G401 (cell line): ENCODE results near the gene DSC3. TPM values are rescaled to one million over a fixed set of nuclear protein-coding genes. Genes with fewer than 3 reads are reported as not detected.
"Not testable (repeated sequence)": the region's sequence is repeated elsewhere in the genome, so short reads cannot be mapped to it uniquely, and the experiment has no call there.

Source experiments
- DNase-seq: peaks from one replicate; pipeline ENCODE4 v3.0.0-alpha.2; 2015; ENCODE audit warnings: low spot score
- in situ Hi-C: cut with HindIII; loops from 2 replicates; pipeline ENCODE4 v1.10.0; 2016; ENCODE audit warnings: low sequenced_read_pairs, mixed read lengths
- total RNA-seq: library from RNA; depleted of rRNA; stranded (reverse); fragments of >200 nt; shearing (Covaris generic); gene quantifications from 2 replicates; pipeline ENCODE4 v1.2.3, GENCODE V29; 2014

Gene DSC3
- total RNA-seq, 1 experiment from 2014 or later, result not detected

DNA sequence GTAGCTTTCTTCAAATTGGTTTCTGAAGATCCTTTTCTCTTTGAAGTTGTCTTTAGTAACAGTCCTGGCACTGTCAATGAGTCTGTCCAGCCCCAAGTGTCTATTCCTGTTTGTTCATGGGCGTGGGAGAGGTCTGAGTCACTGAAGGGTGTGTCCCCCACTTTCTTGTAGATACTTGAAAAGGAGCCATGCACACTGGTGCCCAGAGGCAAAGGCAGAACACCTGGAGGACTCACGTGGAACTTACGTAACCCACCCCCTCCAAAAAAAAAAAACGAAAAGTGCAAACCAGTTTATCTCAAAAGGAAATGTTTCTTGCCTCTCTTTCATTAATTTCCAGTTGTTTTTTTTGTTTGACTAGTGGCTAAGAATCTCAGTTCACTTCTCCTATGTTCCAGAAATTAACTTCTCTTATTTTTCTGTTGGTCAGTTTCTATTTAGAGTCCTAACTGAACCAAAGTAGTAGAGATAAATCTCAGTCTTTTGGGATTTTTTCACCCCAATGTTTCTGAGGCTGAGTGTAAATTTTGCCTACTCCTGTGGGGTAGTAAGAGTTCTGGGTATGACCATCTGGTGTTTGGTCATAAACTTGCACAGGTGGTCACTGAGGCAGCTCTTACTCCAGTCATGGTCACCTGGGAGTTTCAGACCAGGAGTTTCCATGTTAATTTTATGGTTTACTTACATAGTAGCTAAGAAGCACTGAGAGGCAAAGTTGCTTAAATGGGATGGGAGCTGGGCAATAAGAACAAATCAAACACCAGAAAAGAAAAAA is 54.9 kb downstream of the DSC3 start:
- in situ Hi-C loops, result no loop called here
- no peak for DNase-seq

DNA sequence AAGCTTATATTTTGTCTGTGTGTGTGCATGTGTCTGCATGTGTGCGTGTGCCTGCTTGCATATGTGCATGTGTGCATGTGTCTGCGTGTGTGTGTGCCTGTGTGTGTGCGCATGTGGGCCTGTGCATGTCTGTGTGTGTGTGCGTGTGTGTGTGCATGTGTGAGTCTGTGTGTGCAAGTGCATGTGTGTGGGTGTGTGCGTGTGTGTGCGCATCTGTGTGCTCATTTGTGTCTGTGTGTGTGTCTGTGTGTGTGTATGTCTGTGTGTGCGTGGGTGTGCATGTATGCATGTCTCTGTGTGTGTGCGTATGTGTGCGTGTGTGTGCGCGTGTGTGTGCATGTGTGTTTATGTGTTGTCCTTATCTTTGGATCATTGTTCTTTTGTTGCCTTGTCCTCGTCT is 56.8 kb downstream of the DSC3 start:
- no peak for DNase-seq

DNA sequence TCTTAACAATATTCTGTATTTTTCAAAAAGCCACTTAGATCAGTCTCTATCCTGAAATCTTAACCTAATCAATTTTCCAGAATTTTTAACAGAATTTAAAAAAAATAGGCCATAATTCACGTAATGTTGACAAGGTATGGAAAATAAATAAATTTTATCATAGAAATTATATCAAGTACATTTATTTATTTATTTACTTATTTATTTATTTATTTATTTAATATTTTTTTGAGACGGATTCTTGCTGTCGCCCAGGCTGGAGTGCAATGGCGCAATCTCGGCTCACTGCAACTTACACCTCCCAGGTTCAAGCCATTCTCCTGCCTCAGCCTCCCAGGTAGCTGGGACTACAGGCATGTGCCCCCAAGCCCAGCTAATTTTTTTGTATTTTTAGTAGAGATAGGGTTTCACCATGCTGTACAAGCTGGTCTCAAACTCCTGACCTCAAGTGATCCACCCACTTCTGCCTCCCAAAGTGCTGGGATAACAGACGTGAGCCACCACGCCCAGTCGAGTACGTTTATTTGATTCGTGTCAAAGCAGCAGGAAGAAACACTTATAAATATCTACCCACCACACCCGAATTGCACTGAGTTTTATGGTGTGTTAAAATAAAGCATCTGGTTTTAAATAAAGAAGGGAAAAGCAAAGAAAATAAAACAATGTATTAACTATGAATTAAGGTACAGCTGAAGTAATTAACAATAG is 60.1 kb downstream of the DSC3 start:
- no peak for DNase-seq
- in situ Hi-C loops, result no loop called here

More for the DNA sequence above, 56.8 kb downstream of the DSC3 start:
- in situ Hi-C loops, result no loop called here

DNA sequence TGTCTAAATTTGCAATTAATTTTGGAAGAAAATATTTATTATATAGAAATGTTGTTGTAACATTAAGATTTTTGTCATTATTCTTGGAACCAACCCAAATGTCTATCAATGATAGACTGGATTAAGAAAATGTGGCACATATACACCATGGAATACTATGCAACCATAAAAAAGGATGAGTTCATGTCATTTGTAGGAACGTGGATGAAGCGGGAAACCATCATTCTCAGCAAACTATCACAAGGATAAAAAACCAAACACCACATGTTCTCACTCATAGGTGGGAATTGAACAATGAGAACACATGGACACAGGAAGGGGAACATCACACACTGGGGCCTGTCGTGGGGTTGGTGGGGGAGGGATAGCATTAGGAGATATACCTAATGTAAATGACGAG is 64.5 kb downstream of the DSC3 start:
- DNase-seq, in situ Hi-C loops: not testable (repeated sequence)

DNA sequence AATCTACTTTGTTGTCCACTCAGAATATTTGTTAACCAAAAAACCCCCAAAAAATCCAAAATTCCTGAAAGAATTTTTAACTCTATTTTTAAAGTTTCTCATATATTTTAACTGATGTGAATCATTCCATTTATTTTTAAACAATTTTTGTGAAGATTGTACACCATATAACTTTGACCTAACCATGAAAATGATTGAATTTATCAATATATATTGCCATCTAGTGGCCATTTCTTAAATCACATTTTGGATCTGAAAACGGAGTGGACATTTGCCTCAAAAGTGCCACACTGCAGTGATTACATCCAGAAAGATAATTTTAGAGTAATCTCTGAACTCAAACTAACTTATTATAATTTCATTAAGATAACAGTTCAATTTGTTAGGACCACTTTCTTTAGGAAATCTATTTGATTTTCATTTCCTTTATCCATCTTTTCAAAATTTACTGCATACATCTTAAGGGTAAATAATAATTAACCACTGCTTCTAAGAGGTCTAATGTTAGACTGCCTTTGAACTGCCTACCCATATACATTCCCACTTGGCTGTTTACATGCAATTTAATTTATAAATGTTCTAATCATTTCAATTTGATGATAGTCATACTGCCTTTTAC is 71.1 kb downstream of the DSC3 start:
- DNase-seq, result peak; percentile 38
- in situ Hi-C loops, result no loop called here

DNA sequence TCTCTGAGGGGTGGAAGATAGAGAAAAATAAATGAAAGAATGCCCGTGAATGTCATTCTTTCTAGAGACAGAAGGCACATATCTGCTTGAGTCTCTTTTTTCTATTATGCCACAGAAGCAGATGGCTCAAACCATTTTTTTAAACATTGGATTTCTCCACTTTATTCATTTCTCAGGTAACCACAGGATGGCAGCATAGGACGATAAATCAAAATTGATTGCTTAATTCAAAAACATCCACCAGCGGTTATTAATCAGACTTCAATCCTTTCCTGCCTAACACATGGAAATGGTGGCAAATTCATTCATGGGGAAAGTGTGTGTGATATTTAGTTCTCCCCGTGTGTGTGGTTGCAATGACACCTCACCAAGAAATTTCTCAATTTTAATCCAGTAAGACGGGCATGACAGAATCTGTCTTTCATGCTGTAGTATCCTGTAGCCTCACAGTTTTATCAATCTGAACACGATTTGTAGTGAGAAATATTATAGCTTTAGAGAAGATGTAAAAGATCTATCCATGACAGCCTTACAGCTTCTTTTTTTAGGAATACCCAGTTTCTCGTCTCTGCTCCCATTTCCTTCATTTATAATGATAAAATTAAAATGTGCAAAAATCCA is 72.2 kb downstream of the DSC3 start:
- in situ Hi-C loops, result no loop called here
- DNase-seq, result peak; percentile 49

DNA sequence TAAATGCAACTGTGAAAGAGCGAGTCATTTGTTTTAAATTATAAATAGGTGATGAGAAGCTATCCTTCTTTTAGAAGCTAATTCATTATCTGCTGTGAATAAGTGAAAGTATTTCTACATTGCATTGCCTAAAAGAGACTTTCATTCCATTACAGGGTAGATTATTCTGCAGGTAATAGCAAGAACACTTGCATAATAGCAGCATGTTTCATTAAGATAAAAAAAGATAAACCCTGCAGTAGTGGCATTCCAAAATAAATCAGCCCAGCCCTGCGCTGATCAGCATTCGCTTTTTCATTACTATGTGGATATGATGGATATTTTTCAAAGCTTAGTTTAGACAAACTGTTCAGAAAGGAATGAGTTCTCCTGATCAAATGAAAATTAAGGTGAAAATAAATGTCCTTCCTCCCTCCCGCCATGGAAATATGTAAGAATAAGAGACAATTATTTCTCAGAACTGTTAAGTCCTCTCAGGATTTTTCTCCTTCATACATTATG is 72.8 kb downstream of the DSC3 start:
- no peak for DNase-seq
- in situ Hi-C loops, result no loop called here

DNA sequence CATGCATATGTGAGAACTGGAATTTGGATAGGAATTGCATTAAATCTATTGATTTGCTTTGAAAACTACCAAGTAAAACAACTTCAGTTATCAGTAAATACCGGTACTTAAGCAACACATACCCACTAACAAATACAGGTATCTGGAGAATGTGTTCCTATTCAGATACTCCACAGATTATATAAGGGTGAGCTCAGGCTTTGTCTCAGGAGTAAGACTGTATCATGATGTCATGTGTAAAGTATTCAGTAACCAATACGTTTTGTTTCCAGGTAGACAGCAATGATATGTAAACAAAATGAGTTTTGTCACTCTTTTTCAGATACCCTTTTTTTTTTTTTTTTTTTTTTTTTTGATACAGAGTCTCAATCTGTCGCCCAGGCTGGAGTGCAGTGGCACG is 74.8 kb downstream of the DSC3 start:
- no peak for DNase-seq
- in situ Hi-C loops, result no loop called here

DNA sequence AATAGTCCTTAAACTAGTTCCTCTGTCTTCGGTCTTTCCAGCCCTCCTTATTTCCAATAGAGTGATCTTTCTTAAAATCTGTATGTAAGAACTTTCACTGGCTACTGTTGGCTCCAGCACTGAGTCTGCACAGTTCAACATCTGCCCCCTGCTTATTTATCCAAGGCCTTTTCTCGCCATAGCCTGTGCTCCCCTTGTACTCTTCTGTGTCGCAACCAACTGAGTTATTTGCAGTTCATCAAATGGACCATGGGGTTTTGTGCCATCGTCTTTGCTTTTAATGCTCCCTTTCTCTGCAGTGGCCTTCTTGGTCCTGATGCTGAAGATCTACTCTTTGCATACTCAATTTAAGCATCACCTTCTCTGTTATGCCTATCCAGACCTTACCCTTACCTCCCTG is 77.3 kb downstream of the DSC3 start:
- DNase-seq, result no peak
- in situ Hi-C loops, result no loop called here

DNA sequence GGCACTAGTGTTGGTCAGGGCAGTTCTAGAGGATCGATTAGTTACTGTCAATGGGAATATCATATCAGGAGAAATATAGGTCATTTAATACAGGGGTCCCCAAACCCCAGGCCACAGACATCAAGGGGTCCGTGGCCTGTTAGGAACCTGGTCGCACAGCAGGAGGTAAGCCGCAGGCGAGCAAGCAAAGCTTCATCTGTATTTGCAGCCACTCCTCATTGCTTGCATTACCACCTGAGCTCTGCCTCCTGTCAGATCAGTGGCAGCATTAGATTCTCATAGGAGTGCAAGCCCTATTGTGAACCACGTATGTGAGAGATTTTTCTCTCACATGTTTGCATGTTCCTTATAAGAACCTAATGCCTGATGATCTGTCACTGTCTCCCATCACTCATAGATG is 81.9 kb downstream of the DSC3 start:
- in situ Hi-C loops, result no loop called here

DNA sequence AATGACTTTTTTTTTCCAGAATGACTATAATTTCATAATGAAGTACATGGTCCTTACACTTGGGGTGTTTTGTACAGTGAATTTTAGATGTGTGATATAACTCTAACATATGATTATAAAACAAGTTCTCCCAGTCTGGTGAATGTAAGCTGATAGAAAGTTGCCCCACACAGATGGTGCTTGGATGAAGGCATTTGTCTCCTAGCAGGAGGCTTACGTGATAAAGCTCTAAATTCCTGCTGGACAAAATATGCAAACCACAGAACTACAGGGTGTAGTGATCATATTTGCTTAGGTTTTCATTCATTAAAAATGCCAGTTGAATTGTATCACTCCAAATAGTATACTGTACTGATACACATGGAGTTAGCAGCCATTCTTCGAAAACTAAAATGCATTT is 85.5 kb downstream of the DSC3 start:
- in situ Hi-C loops, result no loop called here

More for the DNA sequence above, 81.9 kb downstream of the DSC3 start:
- DNase-seq, result no peak

DNA sequence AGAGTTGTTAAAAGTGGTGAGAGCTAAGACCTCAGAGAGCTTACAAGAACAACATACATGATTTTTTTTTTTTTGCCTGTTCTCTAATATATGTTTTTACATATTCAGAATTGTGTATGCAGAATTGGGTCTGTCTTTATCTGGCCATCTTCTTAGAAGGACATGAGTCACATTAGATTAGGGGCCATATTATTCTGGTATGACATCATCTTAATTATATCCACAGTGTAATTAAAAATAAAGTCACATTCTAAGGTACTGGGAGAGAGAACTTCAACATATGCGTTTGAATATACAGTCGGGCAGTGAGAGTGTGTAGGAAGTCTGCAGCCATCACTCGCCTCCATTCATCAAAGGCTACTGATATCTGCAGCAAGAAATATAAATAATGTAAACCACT is 88.3 kb downstream of the DSC3 start:
- in situ Hi-C loops, result no loop called here
- no peak for DNase-seq

More for the DNA sequence above, 85.5 kb downstream of the DSC3 start:
- no peak for DNase-seq

DNA sequence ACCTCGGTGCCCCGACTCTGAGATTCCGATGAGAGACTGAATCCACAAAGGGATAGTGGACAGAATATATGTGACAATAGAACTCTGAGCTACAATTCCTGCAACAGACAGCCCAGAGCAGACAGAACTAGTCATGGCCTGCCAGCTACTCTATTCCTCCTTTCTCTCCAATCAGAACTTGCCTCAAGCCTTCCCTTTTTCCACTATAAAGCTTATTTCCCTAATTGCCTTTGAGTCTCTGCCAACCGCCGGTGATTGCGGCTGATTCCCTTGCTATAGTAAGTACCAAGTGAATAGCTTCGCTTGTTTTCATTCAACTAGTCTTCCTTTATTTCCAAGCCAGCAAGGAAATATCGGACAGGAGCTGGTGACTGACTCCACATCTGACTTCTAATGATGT is 96.8 kb downstream of the DSC3 start:
- in situ Hi-C loops, result no loop called here
- no peak for DNase-seq

DNA sequence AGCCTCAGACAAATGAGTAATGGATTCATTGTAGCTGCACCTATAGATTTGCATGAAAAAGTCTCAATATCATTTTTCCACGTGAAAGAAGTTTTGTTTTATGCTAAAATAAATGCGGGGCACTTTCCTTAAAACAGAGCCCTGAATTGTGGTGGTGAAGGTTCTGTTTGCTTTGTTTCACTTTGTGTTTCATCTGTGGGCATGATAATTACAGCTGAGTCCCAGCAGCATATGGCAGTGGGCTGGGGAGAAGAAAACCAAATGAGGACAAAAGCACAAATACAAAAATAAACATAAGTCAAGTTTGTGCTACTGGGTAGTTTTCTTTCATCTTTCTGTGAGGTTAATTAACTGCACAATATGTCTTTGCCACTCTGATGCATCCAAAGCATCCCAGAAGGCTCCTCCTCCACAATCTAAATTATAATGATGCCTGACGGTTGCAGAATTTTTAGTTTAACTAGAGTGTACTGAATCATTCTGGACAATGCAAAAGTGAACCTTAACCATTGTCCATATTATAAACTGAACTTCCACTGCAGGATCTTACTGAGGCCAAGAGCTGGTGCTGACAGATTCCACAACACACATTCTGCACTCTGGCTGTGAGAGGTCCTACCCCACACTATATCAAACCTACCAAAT is 97.6 kb downstream of the DSC3 start:
- in situ Hi-C loops, result no loop called here
- no peak for DNase-seq

DNA sequence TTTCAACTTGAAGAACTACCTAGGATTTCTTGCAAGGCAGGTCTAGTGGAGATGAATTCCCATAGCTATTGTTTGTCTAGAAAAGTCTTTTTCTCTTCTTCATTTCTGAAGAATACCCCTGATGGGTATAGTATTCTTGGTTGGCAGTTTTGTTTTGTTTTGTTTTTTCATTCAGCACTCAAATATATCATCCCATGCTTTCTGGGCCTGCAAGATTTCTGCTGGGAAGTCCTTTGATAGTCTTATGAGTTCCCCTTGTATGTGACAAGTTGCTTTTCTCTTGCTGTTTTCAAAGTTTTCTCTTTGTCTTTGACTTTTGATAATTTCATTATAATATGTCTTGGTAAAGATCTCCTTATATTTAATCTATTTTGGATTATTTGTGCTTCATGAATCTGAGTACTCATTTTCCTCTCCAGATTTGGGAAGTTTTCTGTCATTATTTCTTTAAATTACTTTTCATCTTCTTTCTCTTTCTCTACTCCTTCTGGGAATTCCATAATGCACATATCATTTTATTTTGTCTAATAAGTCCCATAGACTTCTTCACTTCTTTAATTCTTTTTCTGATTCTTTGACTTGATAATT is 101.5 kb downstream of the DSC3 start:
- in situ Hi-C loops, result no loop called here
- no peak for DNase-seq
